ENCODE results near the gene BHLHA15.

The BHLHA15 gene

GRCh38 chr7:98189559-98189958, 21.7 kb upstream of the BHLHA15 start:
- no peak for DNase-seq

GRCh38 chr7:98191668-98192431, 19.4 kb upstream of the BHLHA15 start:
- no peak for DNase-seq

- DNase-seq: no peak
Measured at GRCh38 chr7:98192781-98193457, 18.3 kb upstream of the BHLHA15 start.

GRCh38 chr7:98193474-98194180, 17.6 kb upstream of the BHLHA15 start:
- no peak for DNase-seq

GRCh38 chr7:98194186-98194585, 17.1 kb upstream of the BHLHA15 start:
- no peak for DNase-seq

- no peak for DNase-seq
Measured at GRCh38 chr7:98194672-98195457, 16.4 kb upstream of the BHLHA15 start.

GRCh38 chr7:98196706-98197605, 14.3 kb upstream of the BHLHA15 start:
- no peak for DNase-seq

- DNase-seq: no peak
Measured at GRCh38 chr7:98199131-98199530, 12.1 kb upstream of the BHLHA15 start.

- DNase-seq: no peak
Measured at GRCh38 chr7:98200364-98200763, 10.9 kb upstream of the BHLHA15 start.

GRCh38 chr7:98202367-98203195, 8.7 kb upstream of the BHLHA15 start:
- peak; percentile 93 for DNase-seq

GRCh38 chr7:98203261-98203963, 7.8 kb upstream of the BHLHA15 start:
- DNase-seq: no peak

- DNase-seq: no peak
Measured at GRCh38 chr7:98203964-98204605, 7.2 kb upstream of the BHLHA15 start.

- DNase-seq: no peak
Measured at GRCh38 chr7:98204670-98205069, 6.6 kb upstream of the BHLHA15 start.

- no peak for DNase-seq
Measured at GRCh38 chr7:98205162-98205845, 5.9 kb upstream of the BHLHA15 start.

- DNase-seq: no peak
Measured at GRCh38 chr7:98206451-98207330, 4.5 kb upstream of the BHLHA15 start.

- DNase-seq: no peak
Measured at GRCh38 chr7:98209166-98209920, 1.9 kb upstream of the BHLHA15 start.

GRCh38 chr7:98210513-98211220, 572 bp upstream of the BHLHA15 start:
- DNase-seq: no peak
